Measurements from ENCODE around the gene WDR37. TPM values are rescaled to one million over a fixed set of nuclear protein-coding genes. Genes with fewer than 3 reads are reported as not detected.
A peak's percentile ranks its signal among the peaks of the same experiment; 100 is the strongest.

WDR37 gene
- total RNA-seq, 1 experiment from 2014 or later, result 4.5 TPM

GRCh38 chr10:1107004-1107403, 50.8 kb downstream of the WDR37 start:
- TF ChIP-seq CTCF (conservative IDR thresholded peaks at IDR 0.05; ENCODE audit: low read depth, low read length), result no peak
- TF ChIP-seq EZH2 (IDR thresholded peaks at IDR 0.05; ENCODE audit: low read length, unreplicated experiment), result no peak
- no peak for TF ChIP-seq EZH2phosphoT487 (IDR thresholded peaks at IDR 0.05; ENCODE audit: borderline replicate concordance, low read length)
- Histone ChIP-seq H3K9ac (ENCODE audit: low read length) (no peak overlapping the region), H3F3A (ENCODE audit: low read length, unreplicated experiment) (no peaks in the 10 kb centered on the region), H3K4me2 (ENCODE audit: low read length) (no peak overlapping the region), H3K9me3 (ENCODE audit: low read length) (no peaks in the 10 kb centered on the region), H3K27me3 (ENCODE audit: low read length) (no peaks in the 10 kb centered on the region), H3K9me2 (replicated peaks; ENCODE audit: low read length) (no peaks in the 10 kb centered on the region), H3K27ac (ENCODE audit: low read length) (no peak overlapping the region), H3K4me1 (ENCODE audit: insufficient read depth, low read length) (peaks cover 3% of the 10 kb centered on the region), H3K4me3 (ENCODE audit: low read length) (no peak overlapping the region), H4K20me1 (ENCODE audit: low read length) (no peaks in the 10 kb centered on the region), H3K79me2 (ENCODE audit: low read length) (no peaks in the 10 kb centered on the region), H2AFZ (ENCODE audit: low read length) (no peak overlapping the region), H3K36me3 (ENCODE audit: low read depth, low read length) (no peaks in the 10 kb centered on the region)
- no peak for ATAC-seq
- DNase-seq, result no peak
- CTCF ChIA-PET, result no interaction called here
- POLR2A ChIA-PET (ENCODE audit: unreplicated experiment), result no interaction called here
- BruUV-seq (replicated peaks), result no TSS peak
- intact Hi-C loops (cut with micrococcal nuclease), result no loop called here

- BruUV-seq (replicated peaks), result no TSS peak
- Histone ChIP-seq H3K36me3 (ENCODE audit: low read depth, low read length) (no peaks in the 10 kb centered on the region), H3K4me1 (ENCODE audit: insufficient read depth, low read length) (peaks cover 3% of the 10 kb centered on the region), H3K79me2 (ENCODE audit: low read length) (no peaks in the 10 kb centered on the region), H3K9me3 (ENCODE audit: low read length) (no peaks in the 10 kb centered on the region), H3K27ac (ENCODE audit: low read length) (no peak overlapping the region), H3K9me2 (replicated peaks; ENCODE audit: low read length) (no peaks in the 10 kb centered on the region), H2AFZ (ENCODE audit: low read length) (no peak overlapping the region), H3K27me3 (ENCODE audit: low read length) (no peaks in the 10 kb centered on the region), H3F3A (ENCODE audit: low read length, unreplicated experiment) (no peaks in the 10 kb centered on the region), H3K4me3 (ENCODE audit: low read length) (no peak overlapping the region), H4K20me1 (ENCODE audit: low read length) (no peaks in the 10 kb centered on the region), H3K9ac (ENCODE audit: low read length) (no peak overlapping the region), H3K4me2 (ENCODE audit: low read length) (no peak overlapping the region)
- ATAC-seq (no peak), DNase-seq (peak; percentile 2)
- TF ChIP-seq EZH2 (IDR thresholded peaks at IDR 0.05; ENCODE audit: low read length, unreplicated experiment), result no peak
- ChIA-PET CTCF (no interaction called here), POLR2A (ENCODE audit: unreplicated experiment) (no interaction called here)
- intact Hi-C loops (cut with micrococcal nuclease), result no loop called here
Observed at GRCh38 chr10:1107679-1108078, 51.5 kb downstream of the WDR37 start.

GRCh38 chr10:1109795-1110673, 53.8 kb downstream of the WDR37 start:
- peak; percentile 60 for TF ChIP-seq CTCF (conservative IDR thresholded peaks at IDR 0.05; ENCODE audit: low read depth, low read length)
- no peak for TF ChIP-seq EZH2 (IDR thresholded peaks at IDR 0.05; ENCODE audit: low read length, unreplicated experiment)

More at GRCh38 chr10:1109795-1110673, 53.8 kb downstream of the WDR37 start:
- H3K4me3 ChIP-seq (ENCODE audit: low read length), result no peak overlapping the region
- no peak overlapping the region for H2AFZ ChIP-seq (ENCODE audit: low read length)
- CTCF ChIA-PET, result interaction anchor here (0.7 kb wide), 1 partner anchor 1019 kb away, joined by 3 read pairs; no protein-coding TSS in a partner anchor
- intact Hi-C loops (cut with micrococcal nuclease), result loop anchor here (5.0 kb wide), 1 partner anchor 1932 kb away; no protein-coding TSS in a partner anchor
- H3K9me2 ChIP-seq (replicated peaks; ENCODE audit: low read length), result no peaks in the 10 kb centered on the region
- no peaks in the 10 kb centered on the region for H3K9me3 ChIP-seq (ENCODE audit: low read length)
- DNase-seq, result peak; percentile 76
- peak; percentile 93 for ATAC-seq
- H3K4me1 ChIP-seq (ENCODE audit: insufficient read depth, low read length), result peaks cover 3% of the 10 kb centered on the region; the same call in 1 of the 2 replicates
- no TSS peak for BruUV-seq (replicated peaks)
- H3K27me3 ChIP-seq (ENCODE audit: low read length), result no peaks in the 10 kb centered on the region
- H3K9ac ChIP-seq (ENCODE audit: low read length), result no peak overlapping the region
- H3K36me3 ChIP-seq (ENCODE audit: low read depth, low read length), result no peaks in the 10 kb centered on the region
- no peaks in the 10 kb centered on the region for H3K79me2 ChIP-seq (ENCODE audit: low read length)
- no peak overlapping the region for H3K27ac ChIP-seq (ENCODE audit: low read length)
- H3F3A ChIP-seq (ENCODE audit: low read length, unreplicated experiment), result no peaks in the 10 kb centered on the region
- POLR2A ChIA-PET (ENCODE audit: unreplicated experiment), result no interaction called here
- H3K4me2 ChIP-seq (ENCODE audit: low read length), result no peak overlapping the region
- no peaks in the 10 kb centered on the region for H4K20me1 ChIP-seq (ENCODE audit: low read length)
